ENCODE results near the gene DHX8. TPM values are rescaled to one million over a fixed set of nuclear protein-coding genes. Genes with fewer than 3 reads are reported as not detected.

DHX8 gene
- total and polyA plus RNA-seq, 2 of the 8 experiments (the other 6 are each of a cell fraction or from before 2014, with no cell fraction given), result 30.5 to 59.4 TPM

GRCh38 chr17:43446773-43447172 lies 37.0 kb upstream of the DHX8 start:
- FAIRE-seq, result no peak
- TF ChIP-seq, protein P1, sequence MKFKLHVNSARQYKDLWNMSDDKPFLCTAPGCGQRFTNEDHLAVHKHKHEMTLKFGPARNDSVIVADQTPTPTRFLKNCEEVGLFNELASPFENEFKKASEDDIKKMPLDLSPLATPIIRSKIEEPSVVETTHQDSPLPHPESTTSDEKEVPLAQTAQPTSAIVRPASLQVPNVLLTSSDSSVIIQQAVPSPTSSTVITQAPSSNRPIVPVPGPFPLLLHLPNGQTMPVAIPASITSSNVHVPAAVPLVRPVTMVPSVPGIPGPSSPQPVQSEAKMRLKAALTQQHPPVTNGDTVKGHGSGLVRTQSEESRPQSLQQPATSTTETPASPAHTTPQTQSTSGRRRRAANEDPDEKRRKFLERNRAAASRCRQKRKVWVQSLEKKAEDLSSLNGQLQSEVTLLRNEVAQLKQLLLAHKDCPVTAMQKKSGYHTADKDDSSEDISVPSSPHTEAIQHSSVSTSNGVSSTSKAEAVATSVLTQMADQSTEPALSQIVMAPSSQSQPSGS (IDR thresholded peaks at IDR 0.05; ENCODE audit: low read length), result no peak
- TF ChIP-seq POLR2AphosphoS5 (IDR thresholded peaks at IDR 0.05; ENCODE audit: low read depth, low read length), result no peak
- no peak for TF ChIP-seq SP1 (IDR thresholded peaks at IDR 0.05; ENCODE audit: low read depth, low read length)
- no peak for TF ChIP-seq CTCF (IDR thresholded peaks at IDR 0.05; ENCODE audit: control extremely low read depth in 1 of 3, insufficient read depth in 1 of 3, low read depth in 1 of 3, low read length in 3 of 3)
- TF ChIP-seq HDAC2 (IDR thresholded peaks at IDR 0.05; ENCODE audit: borderline replicate concordance in 1 of 2, low read depth in 2 of 2, low read length in 2 of 2), result no peak
- no peak for TF ChIP-seq CTBP2 (IDR thresholded peaks at IDR 0.05; ENCODE audit: borderline replicate concordance, insufficient read depth, insufficient read length, low read length)
- no peak for TF ChIP-seq RBBP5 (IDR thresholded peaks at IDR 0.05; ENCODE audit: borderline replicate concordance, low read depth, low read length)

More at GRCh38 chr17:43446773-43447172, 37.0 kb upstream of the DHX8 start:
- Histone ChIP-seq H3K9ac (replicated peaks in 1 of 4; ENCODE audit: extremely low read depth in 1 of 4, low read depth in 3 of 4, low read length in 3 of 4) (no peak overlapping the region), H2AK5ac (ENCODE audit: low read depth, low read length) (no peak overlapping the region), H3K4me2 (ENCODE audit: insufficient read depth in 1 of 2, low read depth in 2 of 2, low read length in 2 of 2) (no peak overlapping the region), H4K5ac (ENCODE audit: insufficient read length, low read depth, low read length) (no peak overlapping the region), H4K8ac (ENCODE audit: extremely low read depth, insufficient read depth, low read length) (no peak overlapping the region), H3K79me2 (ENCODE audit: control insufficient read depth in 1 of 2, insufficient read depth in 2 of 2, low read length in 2 of 2) (no peaks in the 10 kb centered on the region), H3K36me3 (ENCODE audit: control insufficient read depth in 2 of 4, insufficient read depth in 4 of 4, low read length in 3 of 4) (no peaks in the 10 kb centered on the region), H3K27me3 (replicated peaks in 1 of 4; ENCODE audit: control insufficient read depth in 3 of 4, extremely low read depth in 1 of 4, insufficient read depth in 3 of 4, low read length in 3 of 4) (no peaks in the 10 kb centered on the region), H3K23me2 (ENCODE audit: low read depth, low read length) (no peaks in the 10 kb centered on the region), H3K27ac (ENCODE audit: low read depth, low read length) (no peak overlapping the region), H3K18ac (ENCODE audit: extremely low read depth, low read length) (no peak overlapping the region), H4K91ac (replicated peaks; ENCODE audit: insufficient read length, low read length) (no peak overlapping the region), H3K4ac (replicated peaks; ENCODE audit: insufficient read length, low read depth, low read length) (no peak overlapping the region), H3K4me1 (replicated peaks in 1 of 4; ENCODE audit: control insufficient read depth in 3 of 4, insufficient read depth in 4 of 4, low read length in 3 of 4) (no peaks in the 10 kb centered on the region), H3K23ac (ENCODE audit: insufficient read length) (no peak overlapping the region), H3K4me3 (ENCODE audit: extremely low read depth in 1 of 4, insufficient read depth in 2 of 4, low read depth in 3 of 4, low read length in 4 of 4) (no peak overlapping the region), H2AFZ (ENCODE audit: low read length) (no peak overlapping the region), H3K14ac (ENCODE audit: insufficient read length) (no peak overlapping the region), H2BK5ac (ENCODE audit: low read depth, low read length) (no peak overlapping the region), H3K9me3 (ENCODE audit: insufficient read depth in 2 of 2, low read depth in 1 of 2, low read length in 1 of 2) (peaks cover 0 to 9% of the 10 kb centered on the region in 2 experiments; a peak in 2 of 4 replicates), H2BK20ac (ENCODE audit: low read length) (no peak overlapping the region), H4K20me1 (replicated peaks in 1 of 2; ENCODE audit: control insufficient read depth in 1 of 2, insufficient read depth in 2 of 2, low read length in 2 of 2) (no peaks in the 10 kb centered on the region), H2BK120ac (replicated peaks; ENCODE audit: low read depth, low read length) (no peak overlapping the region), H3K56ac (replicated peaks; ENCODE audit: insufficient read length, low read depth, low read length) (no peak overlapping the region), H2BK12ac (ENCODE audit: low read depth, low read length) (no peak overlapping the region), H2BK15ac (ENCODE audit: low read length) (no peak overlapping the region), H3K79me1 (ENCODE audit: low read depth, low read length) (no peaks in the 10 kb centered on the region)
- no peak for DNase-seq (ENCODE audit: low read depth in 1 of 2, low spot score in 2 of 2)
- POLR2A ChIA-PET (ENCODE audit: partially characterized antibody), result interaction anchor here (0.9 kb wide), 1 partner anchor 48 kb away, joined by 3 read pairs; no protein-coding TSS in a partner anchor
- CTCF ChIA-PET (ENCODE audit: partially characterized antibody), result interaction anchor here (0.6 to 2.8 kb wide), 4 partner anchors 9 to 53 kb away, joined by 3 to 8 read pairs (median 5); partner anchors contain the start of gene DHX8
- WGBS, 2 experiments (ENCODE audit: extremely low coverage in 1 of 2, insufficient coverage in 1 of 2, insufficient read length in 1 of 2, insufficient replicate concordance in 2 of 2, low coverage in 1 of 2, low lambda C conversion rate in 2 of 2, missing lambda C conversion rate in 1 of 2), result 82% methylated on average over 5 of the region's 5 CpGs; no CpG with 5 or more reads in 1 of the 2 experiments

All from H1 (cell line).